SU-DHL-6 (cell line): ENCODE data around the gene KRT36.

Source experiments
- H2AFZ ChIP-seq: fragments of 200-600 bp; sonication (generic); 2 replicates; pipeline ENCODE4 v1.6.1; 2014; ENCODE audit warnings: low read depth, mild to moderate bottlenecking, moderate library complexity, mixed read lengths, antibody characterized with exemption, low read length; ENCODE audit not compliant: severe bottlenecking
- H3F3A ChIP-seq: fragments of 200-600 bp; shearing (Covaris generic); 2 replicates; pipeline ENCODE4 v1.6.0; 2016; ENCODE audit warnings: antibody characterized with exemption, mild to moderate bottlenecking; ENCODE audit not compliant: insufficient read depth
- H3K27ac ChIP-seq: fragments of 200-600 bp; sonication (generic); 2 replicates; pipeline ENCODE4 v1.5.1; 2016; ENCODE audit warnings: low read depth, mild to moderate bottlenecking, low read length, moderate library complexity, mixed read lengths
- H3K27me3 ChIP-seq: fragments of 200-600 bp; sonication (generic), shearing (Covaris generic); 2 replicates; pipeline ENCODE4 v1.6.0; 2014; ENCODE audit warnings: mild to moderate bottlenecking, low read length
- H3K36me3 ChIP-seq: fragments of 200-600 bp; sonication (generic); 2 replicates; pipeline ENCODE4 v1.6.1; 2014; ENCODE audit warnings: mild to moderate bottlenecking, low read length, mixed read lengths
- H3K4me2 ChIP-seq: fragments of 300-600, 200-600 bp; shearing (Covaris generic), sonication (generic); 2 replicates; pipeline ENCODE4 v1.6.0; 2014; ENCODE audit warnings: low read length, low read depth, mild to moderate bottlenecking; ENCODE audit not compliant: poor library complexity, severe bottlenecking
- H3K4me3 ChIP-seq: fragments of 200-600 bp; sonication (generic); 2 replicates; pipeline ENCODE4 v1.5.1; 2014; ENCODE audit warnings: antibody characterized with exemption, low read length, mild to moderate bottlenecking, mixed read lengths; ENCODE audit not compliant: insufficient read depth, poor library complexity, severe bottlenecking
- H3K79me2 ChIP-seq: fragments of 200-600 bp; sonication (generic); 2 replicates; pipeline ENCODE4 v1.6.1; 2014; ENCODE audit warnings: mild to moderate bottlenecking, low read length, moderate library complexity; ENCODE audit not compliant: insufficient read depth
- H3K9ac ChIP-seq: fragments of 200-600 bp; sonication (generic); 2 replicates; pipeline ENCODE4 v1.7.0; 2014; ENCODE audit warnings: mild to moderate bottlenecking, low read length
- H3K9me2 ChIP-seq: fragments of 200-600 bp; sonication (generic); replicated peaks from 2 replicates; pipeline ENCODE4 v1.6.1; 2014; ENCODE audit warnings: low read length; ENCODE audit not compliant: insufficient read depth
- H3K9me3 ChIP-seq: fragments of 200-600 bp; sonication (generic); 2 replicates; pipeline ENCODE4 v1.6.1; 2014; ENCODE audit warnings: low read length, mixed read lengths; ENCODE audit not compliant: insufficient read depth
- H4K20me1 ChIP-seq: fragments of 200-600 bp; sonication (generic); 2 replicates; pipeline ENCODE4 v1.6.1; 2014; ENCODE audit warnings: low read depth, mild to moderate bottlenecking, antibody characterized with exemption, low read length, moderate library complexity, mixed read lengths
- EZH2phosphoT487 ChIP-seq: fragments of 200-600 bp; sonication (generic), shearing (Covaris generic); conservative IDR thresholded peaks from 2 replicates; pipeline ENCODE4 v1.6.1; 2018; ENCODE audit warnings: mild to moderate bottlenecking, antibody characterized with exemption, low read length, moderate library complexity, mixed read lengths
- TF ChIP-seq, protein P1 (sequence below): fragments of 200-600 bp; sonication (generic); IDR thresholded peaks from one replicate; pipeline ENCODE4 v1.5.1; 2017; ENCODE audit warnings: antibody characterized with exemption, mild to moderate bottlenecking, low read length, moderate library complexity; ENCODE audit not compliant: insufficient read depth, poor library complexity, severe bottlenecking

KRT36 gene

DNA sequence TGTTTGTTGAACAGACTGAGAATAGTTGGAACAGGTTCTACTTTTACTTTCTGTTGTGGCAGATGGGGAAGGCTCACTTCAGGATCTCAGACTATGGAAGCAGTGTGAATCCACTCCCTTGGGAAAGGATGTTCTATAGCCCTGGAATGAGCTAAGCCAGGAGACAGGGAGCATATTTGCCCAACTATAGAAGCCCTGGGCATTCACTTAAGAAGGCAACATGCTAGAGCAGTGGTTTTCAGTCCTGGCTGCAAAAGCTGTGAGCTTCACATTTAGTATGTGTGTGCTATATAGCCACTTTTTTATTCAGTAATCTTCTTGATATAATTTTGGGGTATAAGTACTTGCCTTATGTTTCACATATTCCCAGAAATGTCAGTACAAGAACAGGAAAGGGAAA is 21.4 kb downstream of the KRT36 start:
- H3K4me3 ChIP-seq, result no peak overlapping the region
- H3K9me2 ChIP-seq, result no peaks in the 10 kb centered on the region
- H3K36me3 ChIP-seq, result no peaks in the 10 kb centered on the region
- H3K79me2 ChIP-seq, result no peaks in the 10 kb centered on the region
- no peaks in the 10 kb centered on the region for H3K27me3 ChIP-seq
- H3F3A ChIP-seq, result no peaks in the 10 kb centered on the region
- H3K4me2 ChIP-seq, result no peak overlapping the region
- H4K20me1 ChIP-seq, result no peaks in the 10 kb centered on the region
- H2AFZ ChIP-seq, result no peak overlapping the region
- H3K27ac ChIP-seq, result no peak overlapping the region
- TF ChIP-seq, protein P1, sequence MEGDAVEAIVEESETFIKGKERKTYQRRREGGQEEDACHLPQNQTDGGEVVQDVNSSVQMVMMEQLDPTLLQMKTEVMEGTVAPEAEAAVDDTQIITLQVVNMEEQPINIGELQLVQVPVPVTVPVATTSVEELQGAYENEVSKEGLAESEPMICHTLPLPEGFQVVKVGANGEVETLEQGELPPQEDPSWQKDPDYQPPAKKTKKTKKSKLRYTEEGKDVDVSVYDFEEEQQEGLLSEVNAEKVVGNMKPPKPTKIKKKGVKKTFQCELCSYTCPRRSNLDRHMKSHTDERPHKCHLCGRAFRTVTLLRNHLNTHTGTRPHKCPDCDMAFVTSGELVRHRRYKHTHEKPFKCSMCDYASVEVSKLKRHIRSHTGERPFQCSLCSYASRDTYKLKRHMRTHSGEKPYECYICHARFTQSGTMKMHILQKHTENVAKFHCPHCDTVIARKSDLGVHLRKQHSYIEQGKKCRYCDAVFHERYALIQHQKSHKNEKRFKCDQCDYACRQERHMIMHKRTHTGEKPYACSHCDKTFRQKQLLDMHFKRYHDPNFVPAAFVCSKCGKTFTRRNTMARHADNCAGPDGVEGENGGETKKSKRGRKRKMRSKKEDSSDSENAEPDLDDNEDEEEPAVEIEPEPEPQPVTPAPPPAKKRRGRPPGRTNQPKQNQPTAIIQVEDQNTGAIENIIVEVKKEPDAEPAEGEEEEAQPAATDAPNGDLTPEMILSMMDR, result no peak
- TF ChIP-seq EZH2phosphoT487, result no peak
- no peak overlapping the region for H3K9ac ChIP-seq
- no peaks in the 10 kb centered on the region for H3K9me3 ChIP-seq

DNA sequence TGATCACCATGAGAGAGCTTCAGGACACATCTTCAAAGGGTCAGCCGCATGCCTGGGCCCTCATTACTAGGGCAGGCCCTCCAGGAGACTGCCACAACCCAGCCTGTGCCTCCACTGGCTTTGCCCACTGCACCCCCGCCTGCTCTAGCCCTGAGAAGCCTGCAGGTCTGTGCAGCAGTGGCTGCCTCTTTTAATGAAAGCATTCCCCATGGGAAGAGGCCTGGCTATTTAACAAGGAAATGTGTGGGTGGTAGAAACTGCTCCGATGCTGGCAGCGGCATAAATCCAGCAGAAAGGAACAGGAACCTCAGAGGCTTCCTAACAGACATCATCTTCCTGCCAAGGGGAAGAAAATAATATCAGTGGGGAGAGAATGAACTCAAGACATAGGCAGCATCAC is 22.1 kb downstream of the KRT36 start:
- TF ChIP-seq, protein P1, result no peak
- TF ChIP-seq EZH2phosphoT487, result no peak
- Histone ChIP-seq H3K4me2 (no peak overlapping the region), H4K20me1 (no peaks in the 10 kb centered on the region), H3K27ac (no peak overlapping the region), H3F3A (no peaks in the 10 kb centered on the region), H3K4me3 (no peak overlapping the region), H3K27me3 (no peaks in the 10 kb centered on the region), H3K9me2 (no peaks in the 10 kb centered on the region), H3K79me2 (no peaks in the 10 kb centered on the region), H3K9ac (no peak overlapping the region), H3K36me3 (no peaks in the 10 kb centered on the region), H3K9me3 (no peaks in the 10 kb centered on the region), H2AFZ (no peak overlapping the region)

DNA sequence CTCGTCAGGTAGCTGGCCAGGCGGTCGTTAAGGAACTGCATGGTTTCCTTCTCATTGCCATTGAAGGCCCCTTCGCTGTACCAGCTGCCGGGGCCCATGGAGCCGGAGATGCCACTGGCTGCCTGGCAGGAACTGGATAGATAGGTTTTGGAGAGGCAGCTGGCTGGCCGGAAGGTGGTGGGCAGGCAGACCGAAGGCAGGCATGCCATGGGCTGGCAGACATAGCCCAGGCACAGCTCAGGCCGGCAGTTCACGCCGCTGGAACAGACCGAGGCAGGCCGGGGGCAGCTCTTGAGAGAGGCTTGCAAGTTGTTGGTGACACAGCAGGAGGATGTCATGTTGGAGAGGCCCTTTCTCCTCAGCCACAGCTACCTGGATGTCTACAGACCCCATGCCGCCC is 22.7 kb downstream of the KRT36 start, which contains the start of gene KRT32:
Gene KRT32 (minus strand): TSS at position 399 of the 400 bp plus-strand sequence. CDS start 61 bp downstream, at position 338.
- H3K79me2 ChIP-seq, result no peaks in the 10 kb centered on the region
- no peaks in the 10 kb centered on the region for H3K27me3 ChIP-seq
- H3K4me2 ChIP-seq, result no peak within 1 kb of the TSS
- no peak within 1 kb of the TSS for H3K27ac ChIP-seq
- no peak within 1 kb of the TSS for H3K9ac ChIP-seq
- TF ChIP-seq, protein P1, result no peak
- TF ChIP-seq EZH2phosphoT487, result no peak
- no peaks in the 10 kb centered on the region for H3K9me2 ChIP-seq
- H2AFZ ChIP-seq, result no peak within 1 kb of the TSS
- H3F3A ChIP-seq, result no peaks in the 10 kb centered on the region
- H3K36me3 ChIP-seq, result no peaks in the 10 kb centered on the region
- H3K9me3 ChIP-seq, result no peaks in the 10 kb centered on the region
- H3K4me3 ChIP-seq, result no peak within 1 kb of the TSS
- no peaks in the 10 kb centered on the region for H4K20me1 ChIP-seq

DNA sequence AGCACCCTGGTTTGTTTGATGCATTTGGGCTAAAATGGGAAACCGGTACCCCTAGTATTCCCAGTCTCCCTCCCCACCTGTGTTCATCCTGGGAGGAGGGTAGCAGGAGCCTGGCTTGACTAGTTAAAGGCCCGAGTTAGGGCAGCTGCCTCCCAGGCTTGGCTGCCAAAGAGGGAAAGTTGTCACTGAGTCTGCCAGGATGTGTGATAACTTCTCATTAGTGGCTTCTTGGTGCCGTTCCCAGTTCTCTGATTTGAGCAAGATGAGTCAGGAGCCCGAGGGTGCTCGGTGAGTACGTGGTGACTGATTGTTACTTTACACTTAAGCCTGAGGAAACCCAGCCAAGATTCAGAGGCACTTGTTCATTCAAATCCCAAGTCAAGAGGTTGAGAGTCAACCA is 25.0 kb downstream of the KRT36 start:
- no peak overlapping the region for H3K9ac ChIP-seq

More for the DNA sequence above, 25.0 kb downstream of the KRT36 start:
- Histone ChIP-seq H3K79me2 (no peaks in the 10 kb centered on the region), H3K36me3 (no peaks in the 10 kb centered on the region), H3K27me3 (no peaks in the 10 kb centered on the region), H4K20me1 (no peaks in the 10 kb centered on the region), H3K9me3 (no peaks in the 10 kb centered on the region), H3K27ac (no peak overlapping the region), H2AFZ (no peak overlapping the region), H3K4me2 (no peak overlapping the region), H3K4me3 (no peak overlapping the region), H3K9me2 (no peaks in the 10 kb centered on the region), H3F3A (no peaks in the 10 kb centered on the region)
- TF ChIP-seq, protein P1, result no peak
- no peak for TF ChIP-seq EZH2phosphoT487
